NCI-H1436 treated with DMSO at 0.1 percent for 48 hours (cell line): Measurements from ENCODE around the gene FAM118B.
"Not testable (repeated sequence)": the region's sequence is repeated elsewhere in the genome, so short reads cannot be mapped to it uniquely, and the experiment has no call there.

Source experiments
- DNase-seq: peaks from one replicate; lab custom pipeline; 2025; lab: John Stamatoyannopoulos, UW

The FAM118B gene

GRCh38 chr11:126219547-126219946, 8.0 kb downstream of the FAM118B start:
- no peak for DNase-seq

- no peak for DNase-seq
These were observed 13.2 kb downstream of the FAM118B start for GRCh38 chr11:126224647-126225294.

GRCh38 chr11:126225295-126225665, 13.7 kb downstream of the FAM118B start:
- no peak for DNase-seq

- DNase-seq, result no peak
These were observed 14.9 kb downstream of the FAM118B start for GRCh38 chr11:126226334-126227084.

GRCh38 chr11:126229858-126230540, 18.4 kb downstream of the FAM118B start:
- no peak for DNase-seq

DNA sequence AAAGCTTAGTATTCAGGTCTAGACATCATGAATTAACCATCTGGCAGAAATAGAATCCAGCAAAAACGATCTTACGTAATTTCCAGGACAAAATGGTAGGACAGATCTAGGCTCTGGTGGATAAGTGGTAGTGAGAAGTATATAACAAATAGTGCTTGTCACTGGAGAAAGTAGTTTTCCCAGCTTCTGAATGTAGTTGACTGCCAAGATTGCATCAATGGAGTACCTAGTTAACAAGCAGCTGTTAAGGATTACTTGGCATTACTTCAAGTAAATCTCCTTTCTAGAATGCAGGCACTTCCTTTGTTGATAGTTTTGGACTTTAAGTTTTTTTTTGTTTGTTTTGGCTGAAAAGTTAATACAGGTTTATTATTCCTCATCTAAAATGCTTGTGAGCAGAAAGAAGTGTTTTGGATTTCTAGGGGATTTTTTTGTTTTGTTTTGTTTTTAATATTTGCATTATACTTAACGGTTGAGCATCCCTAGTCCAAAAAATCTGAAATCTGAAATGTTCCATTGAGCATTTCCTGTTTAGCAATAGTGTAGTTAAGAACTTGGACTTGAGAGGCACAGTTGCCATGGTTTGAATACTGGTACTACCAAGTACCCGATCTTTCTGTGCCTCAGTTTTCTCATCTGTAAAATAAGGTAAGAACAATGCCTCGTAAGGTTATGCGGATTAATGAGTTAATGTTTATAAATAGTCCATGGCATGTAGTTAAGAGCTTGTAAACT, 20.3 kb downstream of the FAM118B start:
- no peak for DNase-seq

DNA sequence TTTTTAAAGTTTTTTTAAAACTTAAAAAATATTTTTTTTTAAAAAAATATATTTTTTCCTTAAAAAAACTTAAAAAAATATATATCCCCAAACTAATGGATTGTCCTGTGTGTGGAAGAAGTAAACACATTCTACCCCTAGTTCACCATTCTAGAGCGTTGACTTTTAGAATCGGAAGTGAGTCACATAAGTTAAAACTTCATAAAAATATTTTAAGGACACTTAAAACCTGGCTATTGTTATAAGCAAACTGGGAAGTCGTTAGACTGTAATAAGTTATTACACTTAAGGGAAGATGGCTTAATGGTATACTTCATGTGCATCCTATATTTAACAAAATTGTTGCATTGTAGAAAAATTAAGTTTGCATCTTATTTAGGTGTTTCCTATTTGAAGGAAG, 21.1 kb downstream of the FAM118B start:
- DNase-seq, result no peak

DNA sequence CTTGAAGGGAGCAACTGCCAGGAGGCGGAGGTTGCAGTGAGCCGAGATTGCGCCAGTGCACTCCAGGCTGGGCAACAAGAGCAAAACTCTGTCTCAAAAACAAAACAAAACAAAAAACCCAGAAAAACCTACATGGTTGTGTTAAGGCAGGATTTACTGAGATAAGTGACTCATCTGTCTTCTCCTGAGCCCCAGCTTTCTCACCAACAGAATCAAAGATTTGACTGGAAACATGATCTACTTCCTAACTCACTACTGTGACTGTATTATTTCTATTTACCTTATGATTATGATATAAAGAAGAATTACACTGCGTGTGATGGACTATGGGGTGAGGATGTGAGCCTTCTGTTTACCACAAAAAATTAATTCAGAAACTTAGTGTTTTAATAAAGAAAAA, 21.8 kb downstream of the FAM118B start:
- DNase-seq, result no peak

GRCh38 chr11:126246636-126247035, 35.1 kb downstream of the FAM118B start:
- DNase-seq, result no peak

DNA sequence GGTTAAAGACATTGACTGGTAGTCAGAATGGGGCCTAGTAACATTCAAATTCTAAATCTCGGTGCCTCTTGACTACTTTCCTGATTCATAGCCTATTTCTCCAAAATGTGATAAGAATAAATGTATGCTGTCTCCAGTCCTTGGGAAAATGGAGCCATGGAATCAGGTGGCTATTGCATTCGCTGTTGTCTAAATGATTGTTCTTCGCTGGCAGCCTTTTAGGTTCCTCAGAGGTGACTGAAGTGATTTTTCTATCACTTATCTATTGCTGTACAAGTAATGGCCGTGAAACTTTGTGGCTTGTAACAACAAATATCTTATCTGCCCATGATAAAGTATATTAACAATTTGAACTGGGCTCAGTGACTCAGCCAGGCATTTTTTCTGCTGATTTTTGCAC, 41.7 kb downstream of the FAM118B start:
- no peak for DNase-seq

DNA sequence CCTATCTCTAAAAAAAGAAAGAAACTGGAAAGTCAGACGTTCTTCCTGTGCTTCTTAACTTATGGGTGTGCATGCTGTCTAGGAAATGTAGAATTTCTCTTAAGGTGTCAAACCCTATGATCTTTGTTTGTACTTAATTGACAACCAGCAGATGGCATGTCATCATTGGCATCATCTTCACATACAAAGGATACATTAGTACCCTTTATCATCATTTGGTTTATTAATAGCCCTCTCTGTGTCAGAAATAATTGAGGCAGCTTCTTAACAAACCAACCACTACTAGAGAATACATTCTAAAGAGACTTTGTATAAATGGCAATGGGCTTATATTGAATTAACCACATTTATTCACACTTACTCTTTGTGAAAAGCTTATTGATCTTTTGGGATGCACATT, 43.2 kb downstream of the FAM118B start:
- no peak for DNase-seq

- not testable (repeated sequence) for DNase-seq
These were observed 43.9 kb downstream of the FAM118B start for GRCh38 chr11:126255507-126255906.

DNA sequence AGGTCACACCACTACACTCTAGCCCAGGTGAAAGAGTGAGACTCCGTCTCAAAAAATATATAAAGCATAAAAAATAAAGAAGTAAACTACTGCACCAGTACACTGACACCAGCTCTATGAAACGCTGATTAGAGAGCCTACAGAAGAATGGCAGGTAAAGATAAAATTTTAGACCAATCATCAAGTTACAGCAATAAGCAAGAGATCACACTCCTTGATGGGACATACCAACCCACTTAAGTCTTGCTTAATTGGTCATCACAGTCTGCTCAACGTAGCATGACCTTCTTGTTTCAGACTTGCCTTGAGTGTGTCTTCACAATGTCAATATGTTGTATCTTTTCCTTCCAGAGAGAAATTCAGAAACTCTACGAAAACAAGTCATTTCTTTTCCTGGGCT, 44.6 kb downstream of the FAM118B start:
- no peak for DNase-seq

GRCh38 chr11:126257144-126257543, 45.6 kb downstream of the FAM118B start:
- no peak for DNase-seq

GRCh38 chr11:126257764-126258163, 46.2 kb downstream of the FAM118B start:
- DNase-seq, result no peak

- no peak for DNase-seq
These were observed 50.6 kb downstream of the FAM118B start for GRCh38 chr11:126262216-126262615.

- no peak for DNase-seq
These were observed 51.9 kb downstream of the FAM118B start for GRCh38 chr11:126263489-126263888.

- DNase-seq, result no peak
These were observed 54.2 kb downstream of the FAM118B start for GRCh38 chr11:126265811-126266210.

- no peak for DNase-seq
These were observed 56.1 kb downstream of the FAM118B start for GRCh38 chr11:126267650-126268049.

DNA sequence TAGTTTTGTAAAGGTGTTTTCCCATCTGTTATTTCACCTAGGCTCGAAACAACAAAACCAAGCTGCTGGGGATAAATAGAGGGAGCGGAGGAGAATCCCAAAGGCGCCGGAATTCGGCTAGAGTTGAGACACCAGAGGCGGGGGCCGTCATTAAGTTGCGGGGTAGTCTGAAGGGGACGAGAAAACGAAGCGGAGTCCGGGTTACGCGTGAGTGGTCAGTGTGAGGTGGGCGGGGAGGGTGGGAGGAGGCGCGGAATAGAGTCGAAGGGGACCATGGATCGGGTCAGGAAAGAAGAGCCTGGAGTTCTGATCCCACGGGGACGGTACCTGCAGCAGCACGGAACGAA, 56.8 kb downstream of the FAM118B start:
- DNase-seq, result no peak

DNA sequence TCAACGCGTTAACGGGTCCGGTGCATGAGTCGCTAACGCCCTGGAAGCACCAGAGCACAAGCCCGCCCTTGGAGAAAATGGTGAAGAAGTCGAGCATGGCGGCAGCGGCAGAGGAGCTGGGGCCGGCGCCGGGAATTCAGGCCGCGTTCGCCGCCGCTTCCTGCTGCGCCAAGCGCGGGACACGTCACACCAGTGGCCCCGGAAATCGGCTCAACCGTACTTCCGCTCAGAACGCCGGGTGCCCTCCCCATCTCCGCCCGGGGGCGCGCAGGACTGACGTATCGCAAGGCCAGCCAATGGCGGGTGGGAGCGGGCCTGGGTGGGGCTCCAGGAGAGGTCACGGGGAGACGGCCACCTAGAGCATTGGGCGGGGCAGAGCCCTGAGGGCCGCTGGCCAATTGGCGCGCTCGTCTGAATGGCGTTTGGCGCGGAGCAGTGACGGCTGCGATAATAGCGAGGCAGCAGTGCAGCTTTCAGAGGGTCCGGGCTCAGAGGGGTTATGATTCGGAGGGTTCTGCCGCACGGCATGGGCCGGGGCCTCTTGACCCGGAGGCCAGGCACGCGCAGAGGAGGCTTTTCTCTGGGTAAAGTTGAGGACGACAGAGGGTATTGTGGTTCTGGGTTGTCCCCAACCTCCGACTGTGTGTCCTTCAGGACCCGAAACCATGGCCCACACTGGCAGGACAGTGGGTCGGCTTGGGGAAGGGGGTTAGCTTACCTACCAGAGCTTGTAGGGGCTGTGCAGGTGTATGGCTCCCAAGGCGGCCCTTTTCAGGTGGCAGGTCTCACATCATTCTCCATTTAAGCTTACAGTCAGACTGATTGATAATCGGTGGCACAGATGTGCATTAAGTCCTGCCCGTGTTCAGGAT, 57.4 kb downstream of the FAM118B start, which contains the start of the genes FOXRED1 and SRPRA:
Gene FOXRED1 (plus strand): TSS at position 447 of the 872 bp plus-strand sequence. CDS start 53 bp downstream, at position 500.
Gene SRPRA (minus strand): TSS at position 188 of the 872 bp plus-strand sequence. CDS start 91 bp downstream, at position 97.
- DNase-seq, result peak; percentile 85
